Astrocyte (in vitro differentiated cells and primary cell): ENCODE measurements around the gene FAM184B. TPM values are rescaled to one million over a fixed set of nuclear protein-coding genes. Genes with fewer than 3 reads are reported as not detected.

Experiments used
- DNase-seq: peaks from one replicate; pipeline ENCODE4 v3.0.0-alpha.2; 2010; ENCODE audit warnings: low read depth
- FAIRE-seq: peaks from 2 replicates; lab custom pipeline; 2011; peaks lifted over from hg19 to GRCh38; lab: Jason Lieb, UNC
- H2AFZ ChIP-seq: 2 replicates; pipeline ENCODE4 v1.6.0; 2012; ENCODE audit warnings: low read depth, low read length, inconsistent platforms
- H3K27ac ChIP-seq: 2 replicates; pipeline ENCODE4 v1.5.1; 2011; ENCODE audit warnings: low read depth, low read length, inconsistent platforms
- H3K27me3 ChIP-seq: 2 replicates; pipeline ENCODE4 v1.6.0; 2011; ENCODE audit warnings: low read length, inconsistent platforms; ENCODE audit not compliant: insufficient read depth
- H3K36me3 ChIP-seq: 2 replicates; pipeline ENCODE4 v1.5.1; 2011; ENCODE audit warnings: low read length, inconsistent platforms; ENCODE audit not compliant: insufficient read depth
- H3K4me1 ChIP-seq: 2 replicates; pipeline ENCODE4 v1.5.1; 2011; ENCODE audit warnings: low read length, inconsistent platforms; ENCODE audit not compliant: insufficient read depth
- H3K4me2 ChIP-seq: 2 replicates; pipeline ENCODE4 v1.6.0; 2012; ENCODE audit warnings: low read length, inconsistent platforms
- H3K4me3 ChIP-seq: 2 replicates; pipeline ENCODE4 v1.5.1; 2011; ENCODE audit warnings: low read depth, mild to moderate bottlenecking, low read length, inconsistent platforms; ENCODE audit not compliant: insufficient read depth
- H3K79me2 ChIP-seq: 2 replicates; pipeline ENCODE4 v1.6.0; 2012; ENCODE audit warnings: mild to moderate bottlenecking, low read length, inconsistent platforms; ENCODE audit not compliant: insufficient read depth
- H3K9ac ChIP-seq: 2 replicates; pipeline ENCODE4 v1.6.0; 2012; ENCODE audit warnings: mild to moderate bottlenecking, low read length, inconsistent platforms
- H3K9me3 ChIP-seq: 2 replicates; pipeline ENCODE4 v1.5.1; 2012; ENCODE audit warnings: low read depth, mild to moderate bottlenecking, low read length, inconsistent platforms; ENCODE audit not compliant: insufficient read depth
- H4K20me1 ChIP-seq: 2 replicates; pipeline ENCODE4 v1.6.0; 2012; ENCODE audit warnings: low read length, inconsistent platforms; ENCODE audit not compliant: insufficient read depth
- H3K27ac Mint-ChIP-seq: one replicate; pipeline ENCODE4 v1.8.0; 2021; ENCODE audit warnings: mild to moderate bottlenecking, mixed read lengths; ENCODE audit not compliant: unreplicated experiment
- H3K27me3 Mint-ChIP-seq: one replicate; pipeline ENCODE4 v1.8.0; 2021; ENCODE audit warnings: low read depth, mixed read lengths; ENCODE audit not compliant: unreplicated experiment
- H3K36me3 Mint-ChIP-seq: one replicate; pipeline ENCODE4 v1.8.0; 2021; ENCODE audit warnings: low read depth, mixed read lengths; ENCODE audit not compliant: unreplicated experiment
- H3K4me1 Mint-ChIP-seq: one replicate; pipeline ENCODE4 v1.8.0; 2021; ENCODE audit warnings: low read depth, mixed read lengths; ENCODE audit not compliant: unreplicated experiment
- H3K4me3 Mint-ChIP-seq: one replicate; pipeline ENCODE4 v1.8.0; 2021; ENCODE audit warnings: mild to moderate bottlenecking, moderate library complexity, mixed read lengths; ENCODE audit not compliant: unreplicated experiment
- H3K9me3 Mint-ChIP-seq: one replicate; pipeline ENCODE4 v1.8.0; 2021; ENCODE audit warnings: mild to moderate bottlenecking, mixed read lengths; ENCODE audit not compliant: unreplicated experiment
- EZH2 ChIP-seq: IDR thresholded peaks from 2 replicates; pipeline ENCODE4 v1.6.1; 2012; ENCODE audit warnings: mild to moderate bottlenecking, low read length, inconsistent platforms; ENCODE audit not compliant: insufficient read depth
- total RNA-seq: library from RNA; stranded (reverse); gene quantifications from 2 replicates; pipeline ENCODE4 v1.2.1, GENCODE V29; 2021
- TF ChIP-seq, protein P1 (sequence below): IDR thresholded peaks from 2 replicates; pipeline ENCODE4 v1.5.1; 2011; ENCODE audit warnings: low read depth, mild to moderate bottlenecking, inconsistent platforms, low read length, moderate library complexity; ENCODE audit not compliant: insufficient read depth

FAM184B gene
- total RNA-seq, 1 donor from 2014 or later: 0.54 TPM

DNA sequence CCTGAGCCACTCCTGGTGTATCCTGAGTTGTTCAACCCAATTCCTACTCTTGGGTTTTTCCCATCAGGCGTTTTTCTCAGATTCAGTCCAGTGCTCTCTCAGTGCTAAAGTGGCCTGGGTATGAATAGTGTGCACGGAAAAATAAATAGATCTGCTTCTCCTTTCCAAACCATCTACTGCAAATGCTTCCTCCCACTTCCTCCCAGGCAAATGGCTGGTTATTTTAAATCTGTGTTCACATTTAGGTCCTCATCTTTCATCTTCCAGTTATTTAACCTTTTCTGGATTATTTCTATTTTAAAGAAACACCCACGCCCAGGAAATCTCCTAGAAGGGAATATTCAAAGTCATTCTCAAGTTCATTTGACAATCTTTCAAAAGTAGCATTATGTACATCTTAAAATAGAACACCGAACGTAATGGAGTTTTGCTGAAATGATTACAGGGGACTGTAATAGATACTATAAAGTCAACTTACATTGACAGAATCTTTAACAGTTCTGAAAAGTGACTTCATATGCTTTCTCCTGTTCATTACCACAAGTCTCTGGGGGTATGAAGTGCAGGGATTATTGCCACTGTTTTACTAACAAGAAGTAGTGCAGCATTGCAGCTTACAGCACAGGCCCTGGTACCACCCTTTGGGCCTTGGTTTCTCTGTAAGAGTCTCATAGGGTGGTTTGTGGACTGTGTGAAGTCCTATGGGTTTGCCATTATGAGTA lies 100.7 kb downstream of the FAM184B start:
- DNase-seq (no peak), FAIRE-seq (no peak)
- Histone ChIP-seq H2AFZ (no peak overlapping the region), H3K27ac (no peak overlapping the region), H3K27me3 (no peaks in the 10 kb centered on the region), H3K4me3 (no peak overlapping the region), H3K4me2 (no peak overlapping the region), H3K36me3 (no peaks in the 10 kb centered on the region), H3K9me3 (no peaks in the 10 kb centered on the region), H4K20me1 (no peaks in the 10 kb centered on the region), H3K9ac (no peak overlapping the region), H3K4me1 (no peaks in the 10 kb centered on the region), H3K79me2 (no peaks in the 10 kb centered on the region)
- no peaks in the 10 kb centered on the region for H3K36me3 Mint-ChIP-seq
- no peak overlapping the region for H3K4me3 Mint-ChIP-seq
- H3K4me1 Mint-ChIP-seq: no peaks in the 10 kb centered on the region
- H3K9me3 Mint-ChIP-seq: peaks cover 3% of the 10 kb centered on the region
- no peak overlapping the region for H3K27ac Mint-ChIP-seq
- no peaks in the 10 kb centered on the region for H3K27me3 Mint-ChIP-seq
- TF ChIP-seq EZH2: no peak
- TF ChIP-seq, protein P1, sequence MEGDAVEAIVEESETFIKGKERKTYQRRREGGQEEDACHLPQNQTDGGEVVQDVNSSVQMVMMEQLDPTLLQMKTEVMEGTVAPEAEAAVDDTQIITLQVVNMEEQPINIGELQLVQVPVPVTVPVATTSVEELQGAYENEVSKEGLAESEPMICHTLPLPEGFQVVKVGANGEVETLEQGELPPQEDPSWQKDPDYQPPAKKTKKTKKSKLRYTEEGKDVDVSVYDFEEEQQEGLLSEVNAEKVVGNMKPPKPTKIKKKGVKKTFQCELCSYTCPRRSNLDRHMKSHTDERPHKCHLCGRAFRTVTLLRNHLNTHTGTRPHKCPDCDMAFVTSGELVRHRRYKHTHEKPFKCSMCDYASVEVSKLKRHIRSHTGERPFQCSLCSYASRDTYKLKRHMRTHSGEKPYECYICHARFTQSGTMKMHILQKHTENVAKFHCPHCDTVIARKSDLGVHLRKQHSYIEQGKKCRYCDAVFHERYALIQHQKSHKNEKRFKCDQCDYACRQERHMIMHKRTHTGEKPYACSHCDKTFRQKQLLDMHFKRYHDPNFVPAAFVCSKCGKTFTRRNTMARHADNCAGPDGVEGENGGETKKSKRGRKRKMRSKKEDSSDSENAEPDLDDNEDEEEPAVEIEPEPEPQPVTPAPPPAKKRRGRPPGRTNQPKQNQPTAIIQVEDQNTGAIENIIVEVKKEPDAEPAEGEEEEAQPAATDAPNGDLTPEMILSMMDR: no peak

DNA sequence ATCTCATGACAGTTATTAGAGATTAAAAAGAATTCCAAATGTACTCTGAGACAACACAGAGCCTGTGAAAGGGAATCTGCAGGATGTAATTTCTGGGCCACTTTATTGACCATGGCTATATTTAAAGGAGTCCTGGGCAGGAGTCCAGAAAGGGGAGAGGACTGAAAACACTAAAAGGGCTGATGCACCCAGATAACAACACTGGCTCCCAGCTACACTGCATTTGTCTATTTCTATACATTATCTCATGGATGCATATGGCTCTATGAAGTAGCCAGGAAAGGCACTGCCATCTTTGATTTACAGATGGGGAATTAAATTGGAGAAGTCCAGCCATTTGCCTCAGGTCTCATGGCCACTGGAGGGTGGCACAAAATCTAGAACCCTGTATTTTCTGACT lies 111.0 kb downstream of the FAM184B start:
- H3K27ac ChIP-seq: no peak overlapping the region
- no peak overlapping the region for H3K9ac ChIP-seq
- no peak for FAIRE-seq
- H3K36me3 Mint-ChIP-seq: no peaks in the 10 kb centered on the region
- H3K9me3 Mint-ChIP-seq: peaks cover 11% of the 10 kb centered on the region
- no peak overlapping the region for H3K4me3 Mint-ChIP-seq
- H3K4me3 ChIP-seq: no peak overlapping the region
- no peaks in the 10 kb centered on the region for H3K4me1 Mint-ChIP-seq
- no peaks in the 10 kb centered on the region for H3K27me3 ChIP-seq
- TF ChIP-seq, protein P1: no peak
- no peak for TF ChIP-seq EZH2
- no peak for DNase-seq
- H3K27ac Mint-ChIP-seq: no peak overlapping the region
- H3K79me2 ChIP-seq: no peaks in the 10 kb centered on the region
- H3K27me3 Mint-ChIP-seq: no peaks in the 10 kb centered on the region
- no peaks in the 10 kb centered on the region for H3K36me3 ChIP-seq
- H3K4me2 ChIP-seq: no peak overlapping the region
- no peaks in the 10 kb centered on the region for H4K20me1 ChIP-seq
- no peaks in the 10 kb centered on the region for H3K4me1 ChIP-seq
- no peak overlapping the region for H2AFZ ChIP-seq
- no peaks in the 10 kb centered on the region for H3K9me3 ChIP-seq

DNA sequence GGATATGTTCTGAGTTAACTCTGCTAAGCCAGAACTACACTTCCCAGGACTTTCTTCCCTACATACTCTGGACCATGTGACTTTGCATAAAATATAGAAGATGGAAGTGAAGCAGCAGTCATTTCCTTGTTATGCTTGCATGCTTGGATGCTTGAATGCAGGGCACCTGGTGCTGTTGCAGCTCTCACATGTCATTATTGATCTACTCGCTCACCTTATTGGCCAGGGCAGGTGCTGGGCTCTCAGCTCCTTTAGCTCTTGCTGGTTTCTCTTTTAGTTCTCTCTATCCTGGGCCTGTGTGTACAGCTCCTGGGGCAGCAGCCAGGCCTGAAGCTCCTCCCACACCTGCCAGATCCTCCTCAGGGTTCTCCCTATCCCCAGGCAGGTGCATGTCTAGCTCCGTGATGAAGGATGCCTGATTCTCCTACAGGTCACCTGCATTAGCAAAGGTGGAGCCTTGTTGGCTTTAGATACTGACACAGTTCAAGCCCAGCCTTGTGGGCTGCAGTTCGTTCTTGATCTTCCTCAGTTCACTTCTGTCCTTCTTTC lies 113.7 kb downstream of the FAM184B start:
- H3K4me3 ChIP-seq: no peak overlapping the region
- H3K36me3 ChIP-seq: no peaks in the 10 kb centered on the region
- Mint-ChIP-seq H3K9me3 (peaks cover 8% of the 10 kb centered on the region), H3K27ac (no peak overlapping the region), H3K4me3 (no peak overlapping the region), H3K4me1 (no peaks in the 10 kb centered on the region), H3K27me3 (no peaks in the 10 kb centered on the region), H3K36me3 (no peaks in the 10 kb centered on the region)
- H3K4me2 ChIP-seq: no peak overlapping the region
- no peak overlapping the region for H3K9ac ChIP-seq
- no peak overlapping the region for H2AFZ ChIP-seq
- no peak for TF ChIP-seq EZH2
- TF ChIP-seq, protein P1: no peak
- no peaks in the 10 kb centered on the region for H3K4me1 ChIP-seq
- no peaks in the 10 kb centered on the region for H3K9me3 ChIP-seq
- H3K27me3 ChIP-seq: no peaks in the 10 kb centered on the region
- FAIRE-seq: no peak
- no peak for DNase-seq
- H3K79me2 ChIP-seq: no peaks in the 10 kb centered on the region
- no peaks in the 10 kb centered on the region for H4K20me1 ChIP-seq
- H3K27ac ChIP-seq: no peak overlapping the region
